ENCODE measurements around the gene ZNF219.
"Not testable (repeated sequence)": the region's sequence is repeated elsewhere in the genome, so short reads cannot be mapped to it uniquely, and the experiment has no call there.

Gene ZNF219

DNA sequence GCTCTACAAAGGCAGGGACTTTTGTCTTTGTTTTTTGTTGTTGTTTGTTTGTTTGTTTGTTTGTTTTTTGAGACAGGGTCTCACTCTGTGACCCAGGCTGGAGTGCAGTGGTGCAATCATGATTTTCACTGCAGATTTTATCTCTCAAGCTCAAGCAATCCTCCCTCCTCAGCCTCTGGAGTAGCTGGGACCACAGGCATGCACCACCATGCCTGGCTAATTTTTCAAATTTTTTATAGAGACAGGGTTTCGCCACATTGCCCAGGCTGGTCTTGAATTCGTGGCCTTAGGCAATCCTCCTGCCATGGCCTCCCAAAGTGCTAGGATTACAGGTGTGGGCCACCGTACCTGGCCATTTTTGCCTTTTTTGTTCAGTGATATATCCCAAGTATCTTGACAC lies 57.5 kb downstream of the ZNF219 start:
- DNase-seq, result not testable (repeated sequence)

DNA sequence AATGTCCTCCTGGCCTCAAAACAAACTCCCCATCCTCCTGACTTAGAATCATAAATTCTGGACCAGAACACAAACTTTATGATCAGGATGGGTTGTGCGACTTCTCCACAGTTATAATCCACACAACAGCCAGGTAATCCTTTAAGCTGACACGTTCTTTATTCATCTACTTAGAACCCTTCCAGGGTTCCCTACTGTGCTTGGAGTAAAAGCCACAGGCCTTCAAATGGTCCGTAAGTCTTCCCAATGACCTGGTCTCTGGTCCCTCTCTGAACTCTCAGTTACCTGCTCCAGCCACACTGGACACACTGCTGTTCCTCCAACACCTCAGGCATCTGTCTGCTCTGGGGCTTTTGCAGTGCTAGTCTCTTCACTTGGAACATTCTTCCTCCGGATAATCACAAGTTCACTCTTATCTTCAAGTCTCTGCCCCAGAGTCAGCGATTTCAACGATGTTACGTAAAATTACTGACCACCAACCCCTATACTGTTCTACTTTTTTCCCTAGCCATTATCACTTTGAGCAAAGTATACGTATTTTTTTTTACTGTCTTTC lies 58.0 kb downstream of the ZNF219 start:
- DNase-seq, result no peak

Data from NCI-H1105 treated with DMSO at 0.1 percent for 48 hours (cell line).